NCI-H69 (cell line): Measurements from ENCODE around the gene ZBTB8OS.
"Not testable (repeated sequence)": the region's sequence is repeated elsewhere in the genome, so short reads cannot be mapped to it uniquely, and the experiment has no call there.

Experiments used
- DNase-seq: peaks from one replicate; lab custom pipeline; 2025; lab: John Stamatoyannopoulos, UW

The ZBTB8OS gene

GRCh38 chr1:32650752-32651460 lies 556 bp upstream of the ZBTB8OS start, which contains the start of gene RBBP4:
RBBP4 (plus strand) TSS chr1:32651208; CDS start chr1:32651307, 99 bp downstream.
- DNase-seq = peak; percentile 96

GRCh38 chr1:32647308-32648134 lies 2.8 kb downstream of the ZBTB8OS start:
- peak; percentile 7 for DNase-seq

GRCh38 chr1:32644426-32644825 lies 5.9 kb downstream of the ZBTB8OS start:
- no peak for DNase-seq

GRCh38 chr1:32642292-32642827 lies 8.0 kb downstream of the ZBTB8OS start:
- DNase-seq = not testable (repeated sequence)

- no peak for DNase-seq
Observed at GRCh38 chr1:32639489-32640075, 10.8 kb downstream of the ZBTB8OS start.

GRCh38 chr1:32636914-32637645 lies 13.3 kb downstream of the ZBTB8OS start:
- DNase-seq = no peak

GRCh38 chr1:32635508-32636277 lies 14.7 kb downstream of the ZBTB8OS start:
- DNase-seq = no peak

- no peak for DNase-seq
Observed at GRCh38 chr1:32632829-32633228, 17.5 kb downstream of the ZBTB8OS start.

- not testable (repeated sequence) for DNase-seq
Observed at GRCh38 chr1:32630173-32630572, 20.2 kb downstream of the ZBTB8OS start.

GRCh38 chr1:32627596-32628162 lies 22.7 kb downstream of the ZBTB8OS start:
- DNase-seq = no peak

GRCh38 chr1:32626176-32626575 lies 24.2 kb downstream of the ZBTB8OS start:
- DNase-seq = peak; percentile 2

GRCh38 chr1:32623775-32624174 lies 26.6 kb downstream of the ZBTB8OS start:
- no peak for DNase-seq

GRCh38 chr1:32622806-32623681 lies 27.3 kb downstream of the ZBTB8OS start:
- no peak for DNase-seq

GRCh38 chr1:32622205-32622604 lies 28.1 kb downstream of the ZBTB8OS start:
- no peak for DNase-seq

- DNase-seq = no peak
Observed at GRCh38 chr1:32619701-32620485, 30.5 kb downstream of the ZBTB8OS start.

- peak; percentile 1 for DNase-seq
Observed at GRCh38 chr1:32618673-32619221, 31.6 kb downstream of the ZBTB8OS start.

- DNase-seq = no peak
Observed at GRCh38 chr1:32613472-32613871, 36.9 kb downstream of the ZBTB8OS start.

GRCh38 chr1:32612189-32612881 lies 38.0 kb downstream of the ZBTB8OS start:
- peak; percentile 86 for DNase-seq
